K562 (cell line): Measurements from ENCODE around the gene NTSR1. TPM values are rescaled to one million over a fixed set of nuclear protein-coding genes. Genes with fewer than 3 reads are reported as not detected.

Source experiments
- ATAC-seq: fragments of 200-7000 bp; cut with Tn5 transposase; 3 replicates; pipeline ENCODE4 v1.9.1; 2020; ENCODE audit warnings: moderate library complexity
- BruUV-seq: library from RNA; stranded (reverse); fragments of 400-500 nt; replicated peaks from 2 replicates; lab custom pipeline; 2021; lab: Mats Ljungman, UMichigan
- CTCF ChIA-PET: fragments of 300-600 bp; formaldehyde crosslinking; extraction: SDS; loops from one replicate; lab custom pipeline; 2021; ENCODE audit warnings: low intra/inter-chr PET ratio; lab: Yijun Ruan, JAX
- POLR2A ChIA-PET: fragments of 300-600, 350-650 bp; sonication (Branson Sonifier 250); formaldehyde crosslinking; extraction: SDS; loops from one replicate; lab custom pipeline; 2021; ENCODE audit warnings: antibody characterized with exemption, inconsistent platforms; lab: Yijun Ruan, JAX
- DNase-seq, 4 experiments: peaks; one replicate each; pipeline versions ENCODE4 v3.0.0 to v3.0.0-alpha.2; 2011 to 2018; ENCODE audit warnings: low spot score in 3 of 4, mixed read lengths in 3 of 4; ENCODE audit errors: extremely low read depth in 1 of 4
- FAIRE-seq: peaks from 2 replicates; lab custom pipeline; 2011; peaks lifted over from hg19 to GRCh38; lab: Jason Lieb, UNC
- H2AFZ ChIP-seq: 2 replicates; pipeline ENCODE4 v1.6.0; 2011; ENCODE audit warnings: low read depth, low read length, control low read depth, inconsistent platforms
- H3K27ac ChIP-seq: fragments of 200-600 bp; 3 replicates; pipeline ENCODE4 v1.8.0; 2011; ENCODE audit warnings: low read depth, mild to moderate bottlenecking, control low read depth, inconsistent platforms, low read length, moderate library complexity, mixed read lengths; ENCODE audit errors: extremely low read depth
- H3K27me3 ChIP-seq, 2 experiments: fragments of 300-600 bp in 1 of 2; 2 replicates in 1 of 2; 3 replicates in 1 of 2; pipeline versions ENCODE4 v1.6.0 to v1.8.0; 2011; ENCODE audit warnings: inconsistent platforms in 2 of 2, low read length in 2 of 2, mild to moderate bottlenecking in 1 of 2, mixed read lengths in 1 of 2, moderate library complexity in 1 of 2; ENCODE audit not compliant: control insufficient read depth in 2 of 2, insufficient read depth in 2 of 2
- H3K36me3 ChIP-seq: fragments of 300-600 bp; 3 replicates; pipeline ENCODE4 v1.8.0; 2011; ENCODE audit warnings: mild to moderate bottlenecking, low read length, inconsistent platforms; ENCODE audit not compliant: control insufficient read depth, insufficient read depth
- H3K4me1 ChIP-seq, 2 experiments: fragments of 200-600 bp in 1 of 2; replicated peaks in 1 of 2; 2 replicates in 1 of 2; 3 replicates in 1 of 2; pipeline versions ENCODE4 v1.5.1 to v1.8.0; 2011; ENCODE audit warnings: inconsistent platforms in 2 of 2, low read length in 2 of 2, mild to moderate bottlenecking in 1 of 2, mixed read lengths in 1 of 2, moderate library complexity in 1 of 2; ENCODE audit not compliant: control insufficient read depth in 2 of 2, insufficient read depth in 2 of 2
- H3K4me2 ChIP-seq: 2 replicates; pipeline ENCODE4 v1.6.1; 2011; ENCODE audit warnings: low read length, control low read depth, inconsistent platforms, mixed read lengths; ENCODE audit not compliant: insufficient read depth
- H3K4me3 ChIP-seq: fragments of 200-600 bp; sonication (generic), shearing (Covaris generic); 2 replicates; pipeline ENCODE4 v1.5.1; 2016; ENCODE audit warnings: control low read depth, inconsistent platforms
- H3K79me2 ChIP-seq: fragments of 200-600 bp; 3 replicates; pipeline ENCODE4 v1.8.0; 2011; ENCODE audit warnings: low read length, inconsistent platforms; ENCODE audit not compliant: control insufficient read depth, insufficient read depth
- H3K9ac ChIP-seq, 2 experiments: 2 replicates each; pipeline versions ENCODE4 v1.6.0 to v1.6.1; 2011; ENCODE audit warnings: low read depth in 2 of 2, low read length in 2 of 2, control low read depth in 1 of 2, inconsistent platforms in 1 of 2, mild to moderate bottlenecking in 1 of 2, mixed read lengths in 1 of 2; ENCODE audit not compliant: insufficient read depth in 1 of 2
- H3K9me1 ChIP-seq: one replicate; pipeline ENCODE4 v1.6.0; 2011; ENCODE audit warnings: inconsistent platforms, mild to moderate bottlenecking, low read length, moderate library complexity; ENCODE audit not compliant: control insufficient read depth, insufficient read depth
- H3K9me3 ChIP-seq: replicated peaks from 2 replicates; pipeline ENCODE4 v1.5.1; 2011; ENCODE audit warnings: low read depth, low read length, inconsistent platforms; ENCODE audit not compliant: control insufficient read depth, insufficient read depth
- H4K20me1 ChIP-seq: replicated peaks from 2 replicates; pipeline ENCODE4 v1.6.1; 2011; ENCODE audit warnings: low read length, inconsistent platforms, mixed read lengths; ENCODE audit not compliant: control insufficient read depth, insufficient read depth
- ADNP ChIP-seq: fragments of 200-800 bp; sonication (Bioruptor generic); IDR thresholded peaks from 2 replicates; pipeline ENCODE4 v1.6.1; 2016; ENCODE audit warnings: missing genetic modification characterization, missing compliant biosample characterization
- TBP ChIP-seq: optimal IDR thresholded peaks from 2 replicates; pipeline ENCODE3; 2011; ENCODE audit warnings: low read depth, low read length, improper control_type of control experiment
- WGBS: fragments of 100-300 bp; shearing (Covaris generic); methylation state at CpG from one replicate; pipeline ENCODE4 v1.1.6; 2016; ENCODE audit warnings: low coverage, mixed read lengths; ENCODE audit not compliant: insufficient coverage; ENCODE audit errors: missing lambda C conversion rate; 5-methylcytosine and 5-hydroxymethylcytosine counted together
- in situ Hi-C: fragments of 300-500 bp; cut with MboI; formaldehyde crosslinking; loops from 4 replicates; pipeline ENCODE4 v1.15.0; 2018; ENCODE audit warnings: inconsistent platforms, mixed read lengths
- intact Hi-C: fragments of 100-400 bp; cut with micrococcal nuclease; formaldehyde crosslinking; loops from 2 replicates; pipeline ENCODE4 v1.14.2; 2022
- polyA plus RNA-seq, 8 experiments: library from polyadenylated mRNA; depleted of rRNA in 4 of 8; stranded (reverse) in 5 of 8; unstranded in 3 of 8; fragments of >200 nt; fragmentation: Nextera tagmentation in 2 of 8; fragmentation: Illumina TruSeq in 1 of 8; extraction: Ambion mirVana in 2 of 8; extraction: Trizol in 1 of 8; gene quantifications; 2 replicates each; pipeline versions ENCODE4 v1.2.1 to v1.2.3, GENCODE V29; 2011 to 2014; ENCODE audit warnings: inconsistent platforms in 1 of 8, missing spikeins in 1 of 8
- total RNA-seq, 7 experiments: library from RNA; depleted of rRNA in 6 of 7; stranded (reverse); fragments of >200 nt in 6 of 7; fragmentation: Illumina TruSeq in 2 of 7; extraction: Trizol in 2 of 7; gene quantifications; 2 replicates each; pipeline versions ENCODE4 v1.2.1 to v1.2.3, GENCODE V29; 2011 to 2021; ENCODE audit warnings: low replicate concordance in 1 of 7
- TF ChIP-seq, protein P1 (sequence below): fragments of 450-650 bp; IDR thresholded peaks from 2 replicates; pipeline ENCODE4 v1.6.1; 2014; ENCODE audit warnings: low read depth, mild to moderate bottlenecking, moderate library complexity, borderline replicate concordance
- TF ChIP-seq, protein P2 (sequence below), 2 experiments: fragments of 450-650 bp in 1 of 2; sonication (generic) in 1 of 2; formaldehyde crosslinking in 1 of 2; IDR thresholded peaks; 2 replicates each; pipeline versions ENCODE4 v1.7.1 to v1.9.0; 2016 to 2022; ENCODE audit warnings: inconsistent platforms in 1 of 2, mild to moderate bottlenecking in 1 of 2, missing genetic modification reagents in 1 of 2
- TF ChIP-seq, protein P3 (sequence below), 2 experiments: fragments of 250-450 bp in 1 of 2; fragments of 450-650 bp in 1 of 2; sonication (Bioruptor Pico) in 1 of 2; IDR thresholded peaks; 2 replicates each; pipeline versions ENCODE4 v1.6.1 to v1.8.0; 2016 to 2021; ENCODE audit warnings: mild to moderate bottlenecking in 2 of 2, moderate library complexity in 2 of 2, missing compliant biosample characterization in 1 of 2, missing genetic modification characterization in 1 of 2

The NTSR1 gene
- total and polyA plus RNA-seq, 9 of the 15 experiments (the other 6 are each of a cell fraction or from before 2014, with no cell fraction given), result 0.04 to 0.40 (median 0.13) TPM; not detected in 3

DNA sequence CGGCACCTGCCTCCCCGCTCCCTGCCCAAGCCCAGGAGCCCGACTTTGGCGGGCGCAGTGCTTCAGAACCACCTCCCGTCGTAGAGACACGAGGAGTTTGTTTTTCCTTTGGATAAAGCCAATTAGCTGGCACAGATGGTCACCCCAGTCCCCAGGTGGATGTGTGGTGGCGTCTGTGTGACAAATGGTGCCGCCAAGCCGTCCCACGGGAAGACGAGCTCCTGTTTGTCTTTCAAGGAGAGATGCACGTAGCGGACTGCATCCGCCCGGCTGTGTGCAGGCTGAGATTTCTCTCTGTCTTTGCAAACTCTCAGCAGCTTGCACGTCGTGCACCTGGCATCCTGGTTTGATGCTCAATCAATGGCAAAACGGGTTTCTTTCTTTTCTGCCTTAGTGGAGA, 71.6 kb downstream of the NTSR1 start:
- no peak for ATAC-seq
- Histone ChIP-seq H3K4me2 (no peak overlapping the region), H4K20me1 (no peaks in the 10 kb centered on the region), H3K9me1 (no peaks in the 10 kb centered on the region), H3K4me3 (no peak overlapping the region), H2AFZ (no peak overlapping the region)
- intact Hi-C loops, result no loop called here
- POLR2A ChIA-PET, result interaction anchor here (1.2 kb wide), 2 partner anchors 12 to 22 kb away, joined by 3 to 4 read pairs; no protein-coding TSS in a partner anchor
- BruUV-seq, result no TSS peak
- TF ChIP-seq ADNP (tag) (no peak), TBP (no peak)
- TF ChIP-seq, protein P1, sequence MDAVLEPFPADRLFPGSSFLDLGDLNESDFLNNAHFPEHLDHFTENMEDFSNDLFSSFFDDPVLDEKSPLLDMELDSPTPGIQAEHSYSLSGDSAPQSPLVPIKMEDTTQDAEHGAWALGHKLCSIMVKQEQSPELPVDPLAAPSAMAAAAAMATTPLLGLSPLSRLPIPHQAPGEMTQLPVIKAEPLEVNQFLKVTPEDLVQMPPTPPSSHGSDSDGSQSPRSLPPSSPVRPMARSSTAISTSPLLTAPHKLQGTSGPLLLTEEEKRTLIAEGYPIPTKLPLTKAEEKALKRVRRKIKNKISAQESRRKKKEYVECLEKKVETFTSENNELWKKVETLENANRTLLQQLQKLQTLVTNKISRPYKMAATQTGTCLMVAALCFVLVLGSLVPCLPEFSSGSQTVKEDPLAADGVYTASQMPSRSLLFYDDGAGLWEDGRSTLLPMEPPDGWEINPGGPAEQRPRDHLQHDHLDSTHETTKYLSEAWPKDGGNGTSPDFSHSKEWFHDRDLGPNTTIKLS, result no peak
- TF ChIP-seq, protein P2, sequence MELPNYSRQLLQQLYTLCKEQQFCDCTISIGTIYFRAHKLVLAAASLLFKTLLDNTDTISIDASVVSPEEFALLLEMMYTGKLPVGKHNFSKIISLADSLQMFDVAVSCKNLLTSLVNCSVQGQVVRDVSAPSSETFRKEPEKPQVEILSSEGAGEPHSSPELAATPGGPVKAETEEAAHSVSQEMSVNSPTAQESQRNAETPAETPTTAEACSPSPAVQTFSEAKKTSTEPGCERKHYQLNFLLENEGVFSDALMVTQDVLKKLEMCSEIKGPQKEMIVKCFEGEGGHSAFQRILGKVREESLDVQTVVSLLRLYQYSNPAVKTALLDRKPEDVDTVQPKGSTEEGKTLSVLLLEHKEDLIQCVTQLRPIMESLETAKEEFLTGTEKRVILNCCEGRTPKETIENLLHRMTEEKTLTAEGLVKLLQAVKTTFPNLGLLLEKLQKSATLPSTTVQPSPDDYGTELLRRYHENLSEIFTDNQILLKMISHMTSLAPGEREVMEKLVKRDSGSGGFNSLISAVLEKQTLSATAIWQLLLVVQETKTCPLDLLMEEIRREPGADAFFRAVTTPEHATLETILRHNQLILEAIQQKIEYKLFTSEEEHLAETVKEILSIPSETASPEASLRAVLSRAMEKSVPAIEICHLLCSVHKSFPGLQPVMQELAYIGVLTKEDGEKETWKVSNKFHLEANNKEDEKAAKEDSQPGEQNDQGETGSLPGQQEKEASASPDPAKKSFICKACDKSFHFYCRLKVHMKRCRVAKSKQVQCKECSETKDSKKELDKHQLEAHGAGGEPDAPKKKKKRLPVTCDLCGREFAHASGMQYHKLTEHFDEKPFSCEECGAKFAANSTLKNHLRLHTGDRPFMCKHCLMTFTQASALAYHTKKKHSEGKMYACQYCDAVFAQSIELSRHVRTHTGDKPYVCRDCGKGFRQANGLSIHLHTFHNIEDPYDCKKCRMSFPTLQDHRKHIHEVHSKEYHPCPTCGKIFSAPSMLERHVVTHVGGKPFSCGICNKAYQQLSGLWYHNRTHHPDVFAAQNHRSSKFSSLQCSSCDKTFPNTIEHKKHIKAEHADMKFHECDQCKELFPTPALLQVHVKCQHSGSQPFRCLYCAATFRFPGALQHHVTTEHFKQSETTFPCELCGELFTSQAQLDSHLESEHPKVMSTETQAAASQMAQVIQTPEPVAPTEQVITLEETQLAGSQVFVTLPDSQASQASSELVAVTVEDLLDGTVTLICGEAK (IDR thresholded peaks at IDR 0.05), result no peak
- TF ChIP-seq, protein P2 (CRISPR knock-in tag; IDR thresholded peaks at IDR 0.05), result no peak
- TF ChIP-seq, protein P3, sequence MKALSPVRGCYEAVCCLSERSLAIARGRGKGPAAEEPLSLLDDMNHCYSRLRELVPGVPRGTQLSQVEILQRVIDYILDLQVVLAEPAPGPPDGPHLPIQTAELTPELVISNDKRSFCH (CRISPR knock-in tag; IDR thresholded peaks at IDR 0.05), result no peak
- TF ChIP-seq, protein P3 (tag; IDR thresholded peaks at IDR 0.05), result no peak
- TF ChIP-seq, all 486 proteins: peak for 0
- DNase-seq (no peak), FAIRE-seq (no peak)
- Histone ChIP-seq H3K27ac (no peak overlapping the region), H3K9me3 (no peaks in the 10 kb centered on the region), H3K9ac (no peak overlapping the region), H3K36me3 (no peaks in the 10 kb centered on the region), H3K27me3 (no peaks in the 10 kb centered on the region), H3K4me1 (peaks cover 15 to 45% of the 10 kb centered on the region in 2 experiments), H3K79me2 (peaks cover 5% of the 10 kb centered on the region; the same call in 2 of the 3 replicates)
- 40% methylated on average over 17 of the region's 20 CpGs for WGBS
- CTCF ChIA-PET, result no interaction called here
- in situ Hi-C loops, result no loop called here
